HG02970 (cell line): Measurements from ENCODE around the gene CMTR1.
"Not testable (repeated sequence)": the region's sequence is repeated elsewhere in the genome, so short reads cannot be mapped to it uniquely, and the experiment has no call there.

ENCODE experiments used
- ATAC-seq: cut with Tn5 transposase; IDR thresholded peaks from one replicate; pipeline ENCODE4 v1.9.1; 2021; ENCODE audit warnings: mild to moderate bottlenecking, moderate library complexity, moderate number of reproducible peaks; ENCODE audit not compliant: unreplicated experiment, low FRiP score

CMTR1 gene, protein sequence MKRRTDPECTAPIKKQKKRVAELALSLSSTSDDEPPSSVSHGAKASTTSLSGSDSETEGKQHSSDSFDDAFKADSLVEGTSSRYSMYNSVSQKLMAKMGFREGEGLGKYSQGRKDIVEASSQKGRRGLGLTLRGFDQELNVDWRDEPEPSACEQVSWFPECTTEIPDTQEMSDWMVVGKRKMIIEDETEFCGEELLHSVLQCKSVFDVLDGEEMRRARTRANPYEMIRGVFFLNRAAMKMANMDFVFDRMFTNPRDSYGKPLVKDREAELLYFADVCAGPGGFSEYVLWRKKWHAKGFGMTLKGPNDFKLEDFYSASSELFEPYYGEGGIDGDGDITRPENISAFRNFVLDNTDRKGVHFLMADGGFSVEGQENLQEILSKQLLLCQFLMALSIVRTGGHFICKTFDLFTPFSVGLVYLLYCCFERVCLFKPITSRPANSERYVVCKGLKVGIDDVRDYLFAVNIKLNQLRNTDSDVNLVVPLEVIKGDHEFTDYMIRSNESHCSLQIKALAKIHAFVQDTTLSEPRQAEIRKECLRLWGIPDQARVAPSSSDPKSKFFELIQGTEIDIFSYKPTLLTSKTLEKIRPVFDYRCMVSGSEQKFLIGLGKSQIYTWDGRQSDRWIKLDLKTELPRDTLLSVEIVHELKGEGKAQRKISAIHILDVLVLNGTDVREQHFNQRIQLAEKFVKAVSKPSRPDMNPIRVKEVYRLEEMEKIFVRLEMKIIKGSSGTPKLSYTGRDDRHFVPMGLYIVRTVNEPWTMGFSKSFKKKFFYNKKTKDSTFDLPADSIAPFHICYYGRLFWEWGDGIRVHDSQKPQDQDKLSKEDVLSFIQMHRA

DNA sequence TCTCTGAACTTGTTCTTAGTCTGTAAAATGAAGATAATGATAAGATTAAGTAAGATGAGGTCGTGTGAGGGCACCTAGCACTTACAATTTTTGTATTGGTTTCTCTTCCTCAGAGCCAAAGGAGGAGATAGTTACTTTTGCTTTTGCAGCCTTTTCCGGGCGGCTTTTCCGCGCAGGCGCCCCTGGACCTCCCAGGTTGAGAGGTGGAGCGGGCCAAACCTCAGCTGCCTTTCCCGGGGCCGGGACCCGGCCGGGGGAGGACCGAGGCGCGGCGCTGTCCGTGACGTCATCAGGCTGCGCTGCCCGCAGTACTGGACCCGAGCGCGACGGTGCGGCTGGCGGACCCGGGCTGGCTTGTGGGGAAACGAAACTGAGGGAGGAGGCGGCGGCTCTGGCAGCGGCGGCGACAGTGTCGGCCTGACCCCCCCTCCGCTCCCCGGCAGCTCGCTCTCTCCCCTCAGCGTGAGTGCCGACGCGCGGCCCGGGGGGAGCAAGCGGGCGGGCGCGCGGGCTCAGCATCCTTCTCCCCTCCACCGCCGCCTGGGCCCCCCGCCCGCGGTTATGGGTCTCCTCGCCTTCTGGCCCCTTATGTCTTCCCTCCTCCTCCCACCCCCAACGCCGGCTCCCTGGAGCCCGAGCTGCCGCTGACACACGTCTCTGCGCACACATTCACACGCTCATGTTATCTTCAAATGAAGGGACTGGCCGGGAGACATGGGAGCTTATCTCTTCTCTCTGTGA is at the start of gene CMTR1:
Gene CMTR1, plus strand, starts transcription at position 306 of the 741 bp plus-strand sequence. CDS start 2,409 bp downstream, outside the sequence.
- ATAC-seq: peak; percentile 86

DNA sequence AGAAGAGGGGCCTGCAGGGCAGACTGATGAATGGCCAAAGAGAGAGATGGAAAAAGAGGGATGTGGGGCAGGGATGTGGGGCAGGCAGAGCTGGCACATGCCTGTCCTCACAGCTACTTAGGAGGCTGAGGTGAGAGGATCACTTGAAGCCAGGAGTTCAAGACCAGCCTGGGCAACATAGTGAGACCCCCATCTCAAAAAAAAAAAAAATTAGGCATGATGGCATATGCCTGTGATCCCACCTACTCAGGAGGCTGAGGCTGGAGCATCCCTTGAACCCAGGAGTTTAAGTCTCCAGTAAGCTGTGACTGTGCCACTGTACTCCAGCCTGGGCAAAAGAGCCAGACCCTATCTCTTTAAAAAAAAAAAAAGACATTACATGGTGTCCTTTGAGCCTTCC is 44.4 kb upstream of the CMTR1 start:
- no peak for ATAC-seq

DNA sequence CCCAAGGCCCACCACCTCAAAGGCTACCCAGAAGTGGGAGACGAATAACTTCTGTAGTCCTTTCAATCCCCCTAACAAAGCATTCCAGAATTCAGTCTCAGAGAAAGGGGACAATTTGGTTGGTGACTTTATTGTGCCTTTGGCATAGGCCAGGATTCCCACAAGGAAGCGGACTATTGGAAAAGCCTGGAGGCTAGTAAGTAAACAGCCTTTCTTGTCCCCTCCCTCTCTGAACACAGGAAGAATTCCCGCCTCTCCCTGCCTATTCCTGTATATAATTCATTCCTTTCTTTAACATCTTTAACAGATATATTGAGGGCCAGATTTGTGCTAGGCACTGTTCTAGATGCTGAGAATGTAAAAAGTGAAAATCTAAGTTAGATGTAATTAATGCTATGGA is 43.2 kb upstream of the CMTR1 start:
- ATAC-seq: no peak

DNA sequence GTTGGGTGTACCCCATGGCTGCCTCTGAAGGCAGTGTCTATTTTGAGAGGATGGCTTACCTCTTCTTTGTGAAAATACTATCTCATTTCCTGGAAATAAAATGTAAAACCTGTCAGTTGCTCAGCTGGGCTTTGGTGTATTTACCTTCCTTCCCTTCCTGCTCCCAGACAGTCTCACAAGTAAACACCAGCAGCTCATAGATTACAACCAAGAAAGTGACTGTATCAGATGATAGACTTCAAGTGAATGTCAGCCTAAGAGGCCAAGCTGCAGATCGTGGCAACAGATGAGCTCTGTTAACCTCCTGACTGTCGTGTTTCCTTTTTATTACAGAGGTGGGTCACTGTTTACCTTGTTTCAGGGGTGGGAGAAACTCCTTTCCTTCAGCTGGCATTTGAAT is 41.9 kb upstream of the CMTR1 start:
- no peak for ATAC-seq

DNA sequence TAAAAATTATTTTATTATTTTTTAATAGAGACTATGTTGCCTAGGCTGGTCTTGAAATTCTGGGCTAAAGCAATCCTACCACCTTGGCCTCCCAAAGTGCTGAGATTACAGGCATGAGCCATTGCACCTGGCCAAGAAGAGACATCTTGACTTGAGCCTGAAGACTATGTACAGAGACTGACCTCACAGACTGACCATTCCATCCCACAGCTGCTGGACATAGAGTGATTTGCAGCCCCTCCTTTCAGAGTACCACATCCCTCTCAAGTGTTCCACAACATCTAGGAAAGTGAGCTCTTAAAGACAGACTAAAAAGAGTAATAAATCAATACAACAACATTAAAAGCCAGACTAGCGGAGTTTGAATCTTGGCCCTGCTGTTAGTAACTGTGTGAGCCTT is 40.2 kb upstream of the CMTR1 start:
- ATAC-seq: no peak

DNA sequence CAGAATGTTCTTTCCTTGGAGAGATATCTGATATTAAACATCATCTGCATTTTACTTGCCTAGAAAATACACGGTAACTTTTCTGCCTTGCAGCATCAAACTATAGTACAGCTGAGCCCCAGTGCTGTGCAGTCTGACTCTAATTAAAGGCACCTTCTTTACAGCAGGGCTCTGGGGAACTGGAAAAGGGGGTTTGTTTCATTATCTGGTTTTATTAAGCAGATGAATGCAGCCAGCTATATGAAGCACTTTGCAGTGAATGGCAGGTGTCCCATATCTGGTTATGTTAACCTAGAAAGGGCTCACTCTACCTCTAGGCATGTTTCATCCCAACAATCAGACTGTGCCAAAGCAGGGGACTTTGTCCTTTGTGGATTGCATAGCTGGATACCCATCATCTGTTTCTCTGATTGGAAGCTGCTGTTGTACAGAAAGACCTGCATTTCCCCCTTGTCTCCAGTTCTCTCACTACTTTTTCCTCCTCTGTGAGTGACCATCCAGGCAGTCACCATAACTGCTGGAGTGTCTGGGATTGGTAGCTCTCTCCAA is 39.6 kb upstream of the CMTR1 start:
- ATAC-seq: no peak

DNA sequence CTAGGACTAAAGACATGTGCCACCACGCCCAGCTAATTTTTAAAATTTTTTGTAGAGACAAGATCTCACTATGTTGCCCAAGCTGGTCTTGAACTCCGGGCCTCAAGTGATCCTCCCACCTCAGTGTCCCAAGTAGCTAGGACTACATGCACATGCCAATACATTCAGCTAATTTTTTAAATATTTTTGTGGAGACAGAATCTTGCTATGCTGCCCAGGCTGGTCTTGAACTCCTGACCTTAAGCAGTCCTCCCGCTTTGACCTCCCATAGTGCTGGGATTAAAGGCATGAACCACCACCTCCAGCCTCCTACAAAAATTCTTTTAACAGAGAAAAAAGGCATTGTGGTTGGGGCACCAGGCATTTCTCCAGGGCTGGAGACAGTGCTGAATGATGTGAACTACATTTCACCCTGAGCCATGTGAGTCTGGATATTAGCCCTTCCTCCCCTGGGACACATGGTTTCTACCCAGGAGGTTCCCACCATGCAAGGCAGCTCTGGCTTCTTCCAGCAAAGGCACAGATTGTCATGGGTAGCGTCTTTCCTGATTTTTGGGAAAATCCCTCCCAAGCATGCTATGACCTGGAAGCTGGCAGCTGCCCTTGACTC is 36.3 kb upstream of the CMTR1 start:
- ATAC-seq: no peak

DNA sequence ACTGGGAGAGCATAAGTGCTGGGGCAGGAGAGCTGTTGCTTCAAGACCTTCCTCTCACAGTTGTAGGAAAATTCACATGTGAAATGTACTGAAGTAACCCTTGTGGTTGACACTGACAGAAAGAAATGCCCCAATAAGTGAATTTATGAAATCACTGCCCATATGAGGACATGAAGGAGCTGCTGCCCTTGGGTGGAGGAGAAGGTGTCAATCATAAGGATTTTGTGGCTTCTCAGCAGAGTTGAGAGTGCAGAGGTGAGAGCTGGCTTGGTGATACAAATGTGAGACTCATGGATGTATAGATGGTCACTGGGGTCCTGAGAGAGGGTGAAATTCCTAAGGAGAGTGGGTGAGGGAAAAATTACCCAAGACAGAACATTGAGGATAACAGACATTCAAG is 33.9 kb upstream of the CMTR1 start:
- ATAC-seq: no peak

DNA sequence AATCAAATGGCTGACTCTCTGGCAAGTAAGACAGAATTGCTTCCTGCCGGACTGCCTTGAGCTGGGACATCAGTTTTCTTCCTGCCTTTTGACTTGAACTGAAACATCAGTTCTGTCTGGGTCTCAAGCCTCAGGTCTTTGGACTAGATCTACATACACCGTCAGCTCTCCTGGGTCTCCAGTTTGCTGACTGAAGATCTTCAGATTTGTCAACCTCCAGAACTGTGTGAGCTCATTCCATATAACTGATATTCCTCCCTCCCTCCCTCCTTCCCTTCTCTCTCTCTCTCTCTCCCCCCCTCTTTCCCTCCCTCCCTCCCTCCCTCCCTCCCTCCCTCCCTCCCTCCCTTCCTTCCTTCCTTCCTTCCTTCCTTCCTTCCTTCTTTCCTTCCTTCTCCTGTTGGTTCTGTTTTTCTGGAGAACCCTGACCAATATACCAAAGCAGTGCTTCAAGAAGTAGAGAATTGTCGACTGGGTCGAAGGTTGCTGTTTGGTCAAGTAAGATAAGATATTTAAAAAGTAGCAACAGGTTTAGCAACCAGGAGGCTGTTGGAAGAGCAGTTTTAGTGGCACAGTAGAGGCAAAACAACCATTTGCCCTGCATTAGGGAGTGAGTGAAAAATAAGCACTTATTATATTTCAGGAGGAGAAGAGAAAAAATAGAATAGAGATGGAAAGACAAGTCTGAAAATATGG is 33.1 kb upstream of the CMTR1 start:
- ATAC-seq: no peak

DNA sequence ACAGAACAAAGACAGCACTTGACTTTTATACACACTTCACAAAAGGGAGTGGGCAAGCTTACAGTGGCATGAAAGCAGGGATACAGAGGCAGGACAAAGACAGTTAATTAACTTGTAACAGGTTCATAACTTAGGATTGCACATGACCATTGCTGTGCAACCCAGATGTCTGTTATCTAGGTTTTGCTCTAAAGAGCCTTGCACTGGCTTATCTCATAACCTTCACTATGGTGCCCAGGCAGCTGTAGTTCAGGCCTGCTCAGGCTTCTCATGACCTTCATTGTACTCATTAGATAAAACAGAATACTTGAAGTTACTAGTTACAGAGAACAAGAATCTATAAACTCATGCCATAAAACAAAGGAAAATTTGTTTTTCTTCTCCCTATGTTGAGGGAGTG is 31.4 kb upstream of the CMTR1 start:
- not testable (repeated sequence) for ATAC-seq

DNA sequence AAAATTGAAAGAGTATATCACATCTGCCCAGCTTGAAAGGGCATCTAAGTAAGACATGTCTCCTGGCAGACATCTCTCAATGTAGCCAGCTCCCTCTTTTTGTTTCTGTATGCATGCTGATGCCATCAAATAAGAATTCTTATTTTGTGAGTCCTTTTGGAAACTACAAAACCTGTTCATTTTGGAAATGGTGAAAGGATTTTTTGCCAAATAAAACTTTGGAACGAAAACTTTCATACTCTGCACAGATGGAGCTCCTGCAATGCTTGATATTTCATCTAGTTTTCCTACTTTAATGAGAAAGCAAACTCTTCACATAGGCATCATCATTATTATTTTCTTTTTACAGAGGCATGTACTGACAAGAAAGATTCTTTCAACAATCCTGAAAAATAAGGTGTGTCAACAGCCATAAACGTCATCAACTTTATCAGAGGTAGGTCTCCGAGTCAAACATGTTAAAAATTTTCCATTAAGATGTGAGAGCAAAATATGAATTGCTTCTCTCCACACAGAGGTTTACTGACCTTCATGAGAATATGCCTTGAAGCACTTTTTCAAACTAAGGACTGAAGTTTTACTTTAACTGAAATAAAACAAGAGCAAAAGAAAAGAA is 26.2 kb upstream of the CMTR1 start:
- no peak for ATAC-seq

DNA sequence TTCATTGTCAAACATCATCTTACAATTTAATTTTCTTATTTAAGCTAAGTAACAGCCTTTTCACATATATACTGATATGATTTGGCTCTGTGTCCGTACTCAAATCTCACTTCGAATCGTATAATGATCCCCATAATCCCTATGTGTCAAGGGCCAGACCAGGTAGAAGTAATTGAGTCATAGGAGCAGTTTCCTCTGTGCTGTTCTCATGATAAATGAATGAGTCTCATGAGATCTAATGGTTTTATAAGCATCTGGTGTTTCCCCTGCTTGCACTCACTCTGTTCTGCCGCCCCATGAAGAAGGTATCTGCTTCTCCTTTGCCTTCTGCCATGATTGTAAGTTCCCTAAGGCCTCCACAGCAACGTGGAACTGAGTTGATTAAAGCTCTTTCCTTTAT is 25.1 kb upstream of the CMTR1 start:
- no peak for ATAC-seq

DNA sequence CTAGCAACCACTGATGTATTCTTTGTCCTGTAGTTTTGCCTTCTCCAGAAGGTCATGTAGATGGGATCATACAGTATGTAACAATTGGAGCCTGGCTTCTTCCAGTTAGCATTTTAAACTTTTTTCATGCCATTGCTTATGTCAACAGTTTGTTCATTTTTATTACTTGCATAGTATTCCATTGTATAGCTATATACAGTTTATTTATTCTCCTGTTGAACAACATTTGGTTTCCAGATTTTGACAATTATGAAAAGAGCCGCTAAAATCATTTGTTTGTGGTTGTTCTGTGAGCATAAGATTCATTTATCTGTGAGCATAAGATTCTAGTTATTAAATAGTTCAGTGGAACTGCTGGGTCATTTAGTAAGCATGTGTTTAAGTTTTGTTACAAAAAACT is 23.5 kb upstream of the CMTR1 start:
- ATAC-seq: no peak

DNA sequence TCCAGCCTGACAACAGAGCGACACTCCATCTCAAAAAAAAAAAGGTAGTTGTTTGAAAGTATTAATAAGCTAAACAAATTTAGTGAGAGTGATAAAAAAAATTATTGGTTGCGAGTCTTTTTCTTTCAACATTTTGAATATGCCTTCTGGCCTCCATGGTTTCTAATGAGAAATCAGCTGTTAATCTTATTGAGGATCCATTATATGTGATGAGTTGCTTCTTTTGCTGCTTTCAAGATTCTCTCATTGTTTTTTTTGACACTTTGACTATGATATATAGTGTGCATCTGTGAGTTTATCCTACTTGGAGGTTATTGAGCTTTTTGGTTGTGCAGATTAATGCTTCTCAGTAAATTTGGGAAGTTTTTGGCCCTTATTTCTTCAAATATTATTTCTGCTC is 15.6 kb upstream of the CMTR1 start:
- no peak for ATAC-seq

DNA sequence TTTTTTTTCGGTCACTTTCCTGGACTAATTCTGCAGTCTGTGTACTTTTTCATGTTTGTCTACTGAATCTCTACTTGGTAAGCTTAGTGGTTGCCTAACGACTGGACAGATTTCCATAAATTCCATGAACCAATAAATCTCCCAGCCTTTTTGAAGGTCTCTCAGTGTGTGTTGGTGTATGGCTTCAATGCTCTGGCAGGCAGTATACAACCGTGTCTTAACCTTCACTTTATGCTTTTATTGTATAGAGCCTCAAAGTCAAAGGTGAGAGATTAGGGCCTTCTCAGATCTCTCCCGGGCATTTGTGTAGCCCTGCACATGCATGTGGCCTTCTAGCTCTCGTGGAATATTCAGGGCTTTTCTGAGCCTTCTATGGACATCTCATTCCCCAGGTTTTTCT is 14.3 kb upstream of the CMTR1 start:
- no peak for ATAC-seq

DNA sequence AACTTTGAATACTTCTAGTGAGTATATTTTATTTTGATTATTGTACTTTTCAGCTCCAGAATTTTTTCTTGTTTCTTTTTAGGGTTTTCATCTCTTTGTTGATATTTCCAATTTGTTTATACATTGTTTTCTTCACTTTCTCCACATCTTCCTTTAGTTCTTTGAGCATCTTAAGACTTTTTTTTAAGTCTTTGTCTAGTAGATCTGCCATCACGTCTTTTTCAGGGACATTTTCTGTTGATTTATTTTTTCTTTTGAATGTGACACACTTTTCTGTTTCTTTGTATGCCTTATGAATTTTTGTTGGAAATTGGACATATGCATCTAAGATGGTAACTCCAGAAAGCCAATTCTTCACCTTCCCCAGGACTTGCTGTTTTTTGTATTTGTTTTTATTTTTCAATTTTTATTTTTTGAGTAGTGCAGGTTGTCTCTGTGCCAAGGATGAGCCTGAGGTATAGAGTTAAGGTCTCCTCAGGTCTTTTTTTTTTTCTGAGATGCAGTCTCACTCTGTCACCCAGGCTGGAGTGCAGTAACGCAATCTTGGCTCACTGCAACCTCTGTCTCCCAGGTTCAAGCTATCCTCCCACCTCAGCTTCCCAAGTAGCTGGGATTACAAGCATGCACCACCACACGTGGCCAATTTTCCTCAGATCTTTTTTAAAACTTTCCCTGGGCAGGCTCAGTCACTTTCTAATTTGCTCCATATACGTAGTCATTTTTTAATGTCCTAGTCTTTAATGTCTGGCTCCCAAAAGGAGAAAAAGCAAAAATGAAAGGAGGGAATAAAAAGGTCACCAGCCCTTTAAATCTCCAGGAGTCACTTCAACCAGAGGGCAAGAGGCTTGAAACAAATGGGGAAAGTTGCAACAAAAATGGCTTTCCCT is 6.7 kb upstream of the CMTR1 start:
- no peak for ATAC-seq

DNA sequence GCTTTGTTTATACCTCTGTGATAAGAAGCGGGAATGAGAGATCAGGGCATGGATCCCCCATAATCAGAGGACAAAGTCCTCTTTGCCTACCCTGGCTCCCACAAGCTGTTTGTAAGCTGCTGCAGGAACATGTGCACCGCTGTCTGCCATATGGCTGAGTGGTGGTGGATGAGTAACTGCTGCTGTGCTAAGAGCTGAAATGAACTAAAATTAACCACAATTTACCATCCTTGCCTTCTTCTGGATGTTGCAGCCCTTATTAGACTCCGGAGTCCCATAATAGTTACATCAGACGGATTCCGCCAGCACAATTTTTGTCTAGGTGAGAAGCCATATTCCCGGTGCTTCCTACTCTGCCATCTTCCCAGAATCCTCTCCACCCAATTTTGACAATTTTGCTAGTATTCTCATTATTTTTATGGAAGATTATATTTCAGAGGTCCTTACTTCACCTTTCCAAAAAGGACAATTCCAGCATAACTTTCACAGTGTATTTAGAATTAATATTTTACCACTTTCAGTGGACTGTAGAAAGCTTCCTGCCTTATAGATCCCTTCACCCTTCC is 6.0 kb upstream of the CMTR1 start:
- no peak for ATAC-seq

DNA sequence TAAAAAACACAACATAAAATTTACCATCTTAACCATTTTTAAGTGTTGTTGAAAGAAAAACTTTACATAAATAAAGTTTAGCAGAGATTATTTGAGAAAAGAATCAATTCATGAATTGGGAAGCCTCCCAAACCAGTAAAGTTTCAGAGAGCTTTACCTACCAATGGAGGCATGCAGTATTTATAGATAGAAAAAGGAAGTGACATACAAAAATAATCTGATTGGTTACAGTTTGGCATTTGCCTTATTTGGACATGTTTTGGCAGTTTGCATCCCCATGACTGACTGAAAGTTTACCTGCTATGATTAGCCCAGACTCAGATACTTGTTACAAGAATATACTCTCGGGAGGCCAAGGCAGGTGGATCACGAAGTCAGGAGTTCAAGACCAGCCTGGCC is 3.7 kb upstream of the CMTR1 start:
- ATAC-seq: no peak
